K562 (cell line): ENCODE data around the gene ZDHHC14. TPM values are rescaled to one million over a fixed set of nuclear protein-coding genes. Genes with fewer than 3 reads are reported as not detected.

ENCODE experiments used
- ATF1 ChIP-seq, 2 experiments: fragments of 450-650 bp in 1 of 2; IDR thresholded peaks; 2 replicates each; pipeline ENCODE4 v1.6.1; 2016; ENCODE audit warnings: missing compliant biosample characterization in 1 of 2, missing genetic modification characterization in 1 of 2
- DMBX1 ChIP-seq: fragments of 250-450 bp; sonication (Bioruptor Pico); IDR thresholded peaks from 2 replicates; pipeline ENCODE4 v1.8.0; 2022; ENCODE audit warnings: inconsistent platforms, mild to moderate bottlenecking, moderate library complexity, borderline replicate concordance
- E2F3 ChIP-seq: fragments of 250-450 bp; sonication (Bioruptor Pico); IDR thresholded peaks from 2 replicates; pipeline ENCODE4 v1.4.0; 2020; ENCODE audit warnings: mild to moderate bottlenecking
- FOSL1 ChIP-seq: fragments of 200-800 bp; sonication (Bioruptor generic); conservative IDR thresholded peaks from 2 replicates; pipeline ENCODE4 v1.6.1; 2016; ENCODE audit warnings: missing genetic modification characterization, missing compliant biosample characterization
- FOXP1 ChIP-seq: sonication (generic); formaldehyde crosslinking; IDR thresholded peaks from 2 replicates; pipeline ENCODE4 v1.8.0; 2022; ENCODE audit warnings: mild to moderate bottlenecking, missing genetic modification reagents
- ILK ChIP-seq: fragments of 450-650 bp; IDR thresholded peaks from 2 replicates; pipeline ENCODE4 v1.6.1; 2016; ENCODE audit warnings: missing genetic modification characterization, low read depth, mild to moderate bottlenecking, missing compliant biosample characterization, moderate library complexity, borderline replicate concordance
- KDM2B ChIP-seq: fragments of 250-450 bp; sonication (Bioruptor Pico); IDR thresholded peaks from 2 replicates; pipeline ENCODE4 v1.8.0; 2021; ENCODE audit warnings: mild to moderate bottlenecking, moderate library complexity
- KDM4B ChIP-seq, 2 experiments: fragments of 450-650 bp in 1 of 2; sonication (generic) in 1 of 2; IDR thresholded peaks; 2 replicates each; pipeline ENCODE4 v1.6.1; 2016 to 2017; ENCODE audit warnings: borderline replicate concordance in 2 of 2, antibody characterized with exemption in 1 of 2, low read depth in 1 of 2, mild to moderate bottlenecking in 1 of 2
- MAZ ChIP-seq, 2 experiments: fragments of 450-650 bp in 1 of 2; sonication (generic) in 1 of 2; formaldehyde crosslinking; IDR thresholded peaks in 1 of 2; conservative IDR thresholded peaks in 1 of 2; 2 replicates each; pipeline versions ENCODE4 v1.4.0 to v1.5.0; 2020; ENCODE audit warnings: mild to moderate bottlenecking in 1 of 2, missing genetic modification reagents in 1 of 2
- NCOA2 ChIP-seq, 2 experiments: fragments of 450-650 bp; IDR thresholded peaks; 2 replicates each; pipeline ENCODE4 v1.6.1; 2018; ENCODE audit warnings: mild to moderate bottlenecking in 2 of 2, moderate library complexity in 1 of 2; ENCODE audit not compliant: partially characterized antibody in 2 of 2
- PYGO2 ChIP-seq: fragments of 450-650 bp; IDR thresholded peaks from 2 replicates; pipeline ENCODE4 v1.6.1; 2016; ENCODE audit warnings: mild to moderate bottlenecking, missing genetic modification characterization, moderate library complexity, missing compliant biosample characterization
- RAD21 ChIP-seq, 2 experiments: fragments of 250-450 bp in 1 of 2; fragments of 450-650 bp in 1 of 2; sonication (Bioruptor Pico) in 1 of 2; formaldehyde crosslinking in 1 of 2; IDR thresholded peaks in 1 of 2; conservative IDR thresholded peaks in 1 of 2; 2 replicates each; pipeline versions ENCODE4 v1.4.0 to v1.8.0; 2020 to 2022; ENCODE audit warnings: mild to moderate bottlenecking in 2 of 2, moderate library complexity in 1 of 2
- RBBP5 ChIP-seq: fragments of 200-600 bp; sonication (generic); IDR thresholded peaks from 2 replicates; pipeline ENCODE4 v1.6.1; 2012; ENCODE audit warnings: borderline replicate concordance, mild to moderate bottlenecking, low read length, control low read depth, inconsistent platforms; ENCODE audit not compliant: insufficient read depth, poor library complexity, severe bottlenecking
- RFX7 ChIP-seq: fragments of 250-450 bp; sonication (Bioruptor Pico); IDR thresholded peaks from 2 replicates; pipeline ENCODE4 v1.5.1; 2021; ENCODE audit warnings: mild to moderate bottlenecking
- SMAD1 ChIP-seq: fragments of 150-350 bp; IDR thresholded peaks from 2 replicates; pipeline ENCODE4 v1.6.1; 2014; ENCODE audit warnings: low read length, low read depth; ENCODE audit not compliant: partially characterized antibody
- SP1 ChIP-seq: sonication (generic); formaldehyde crosslinking; IDR thresholded peaks from 2 replicates; pipeline ENCODE4 v1.8.1; 2022; ENCODE audit warnings: mild to moderate bottlenecking, missing genetic modification reagents
- TBL1XR1 ChIP-seq, 2 experiments: IDR thresholded peaks; 2 replicates each; pipeline ENCODE4 v1.6.1; 2012; ENCODE audit warnings: improper control_type of control experiment in 2 of 2, low read length in 2 of 2, mild to moderate bottlenecking in 1 of 2
- TEAD2 ChIP-seq: fragments of 450-650 bp; IDR thresholded peaks from 2 replicates; pipeline ENCODE4 v1.6.1; 2016; ENCODE audit warnings: missing genetic modification characterization, control low read depth, missing compliant biosample characterization
- polyA plus RNA-seq, 8 experiments: library from polyadenylated mRNA; depleted of rRNA in 4 of 8; stranded (reverse) in 5 of 8; unstranded in 3 of 8; fragments of >200 nt; fragmentation: Nextera tagmentation in 2 of 8; fragmentation: Illumina TruSeq in 1 of 8; extraction: Ambion mirVana in 2 of 8; extraction: Trizol in 1 of 8; gene quantifications; 2 replicates each; pipeline versions ENCODE4 v1.2.1 to v1.2.3, GENCODE V29; 2011 to 2014; ENCODE audit warnings: inconsistent platforms in 1 of 8, missing spikeins in 1 of 8
- total RNA-seq, 7 experiments: library from RNA; depleted of rRNA in 6 of 7; stranded (reverse); fragments of >200 nt in 6 of 7; fragmentation: Illumina TruSeq in 2 of 7; extraction: Trizol in 2 of 7; gene quantifications; 2 replicates each; pipeline versions ENCODE4 v1.2.1 to v1.2.3, GENCODE V29; 2011 to 2021; ENCODE audit warnings: low replicate concordance in 1 of 7
- TF ChIP-seq, protein P1 (sequence below): fragments of 450-650 bp; IDR thresholded peaks from 2 replicates; pipeline ENCODE4 v1.6.1; 2016; ENCODE audit warnings: borderline replicate concordance
- TF ChIP-seq, protein P2 (sequence below): sonication (generic); formaldehyde crosslinking; IDR thresholded peaks from 2 replicates; pipeline ENCODE4 v1.8.1; 2023; ENCODE audit warnings: mild to moderate bottlenecking, missing genetic modification reagents
- TF ChIP-seq, protein P3 (sequence below): sonication (generic); formaldehyde crosslinking; IDR thresholded peaks from 2 replicates; pipeline ENCODE4 v1.9.0; 2022; ENCODE audit warnings: mild to moderate bottlenecking, missing genetic modification reagents

Gene ZDHHC14
- total and polyA plus RNA-seq, 9 of the 15 experiments (the other 6 are each of a cell fraction or from before 2014, with no cell fraction given): 0.92 to 23.1 (median 13.8) TPM

DNA sequence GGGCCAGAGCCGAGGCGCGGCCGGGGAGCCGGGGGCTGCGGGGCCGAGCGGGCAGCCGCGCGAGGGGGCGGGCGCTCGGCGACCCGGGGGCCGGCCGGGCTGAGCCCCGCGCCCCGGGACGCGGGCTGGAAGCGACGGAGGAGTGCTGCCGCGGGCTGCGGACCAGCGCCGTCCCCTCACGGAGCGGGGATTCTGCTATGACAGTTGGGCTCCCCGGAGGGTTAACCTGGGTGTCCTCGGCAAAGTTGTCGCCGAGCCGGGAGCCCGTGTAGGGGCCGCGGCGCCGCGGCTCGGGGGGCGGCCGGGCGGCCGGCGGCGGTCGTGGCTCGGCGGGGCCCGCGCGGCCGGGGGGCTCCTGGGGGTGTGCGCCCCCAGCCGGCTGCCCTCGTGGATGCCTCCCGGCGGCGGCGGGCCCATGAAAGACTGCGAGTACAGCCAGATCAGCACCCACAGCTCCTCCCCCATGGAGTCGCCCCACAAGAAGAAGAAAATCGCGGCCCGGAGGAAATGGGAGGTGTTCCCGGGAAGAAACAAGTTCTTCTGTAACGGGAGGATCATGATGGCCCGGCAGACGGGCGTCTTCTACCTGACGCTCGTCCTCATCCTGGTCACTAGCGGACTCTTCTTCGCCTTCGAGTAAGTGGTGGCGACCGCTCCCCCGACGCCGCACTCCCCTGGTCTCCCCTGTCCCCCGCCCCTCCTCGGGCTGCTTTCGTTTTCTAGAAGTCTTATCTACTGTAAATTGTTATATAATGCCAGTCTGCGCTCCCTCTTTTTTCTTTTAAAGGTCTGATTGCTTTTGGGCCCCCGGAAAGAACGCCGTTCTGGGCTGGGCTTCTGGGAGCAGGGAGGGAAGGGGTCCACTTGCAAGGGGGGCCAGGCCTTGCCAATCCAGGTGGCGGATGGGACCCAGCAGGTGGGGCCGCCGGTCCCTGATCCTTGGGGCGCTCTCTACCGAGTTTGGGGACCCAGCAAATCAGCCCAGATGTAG lies 936 bp downstream of the ZDHHC14 start (continued):
- TF ChIP-seq, protein P1, sequence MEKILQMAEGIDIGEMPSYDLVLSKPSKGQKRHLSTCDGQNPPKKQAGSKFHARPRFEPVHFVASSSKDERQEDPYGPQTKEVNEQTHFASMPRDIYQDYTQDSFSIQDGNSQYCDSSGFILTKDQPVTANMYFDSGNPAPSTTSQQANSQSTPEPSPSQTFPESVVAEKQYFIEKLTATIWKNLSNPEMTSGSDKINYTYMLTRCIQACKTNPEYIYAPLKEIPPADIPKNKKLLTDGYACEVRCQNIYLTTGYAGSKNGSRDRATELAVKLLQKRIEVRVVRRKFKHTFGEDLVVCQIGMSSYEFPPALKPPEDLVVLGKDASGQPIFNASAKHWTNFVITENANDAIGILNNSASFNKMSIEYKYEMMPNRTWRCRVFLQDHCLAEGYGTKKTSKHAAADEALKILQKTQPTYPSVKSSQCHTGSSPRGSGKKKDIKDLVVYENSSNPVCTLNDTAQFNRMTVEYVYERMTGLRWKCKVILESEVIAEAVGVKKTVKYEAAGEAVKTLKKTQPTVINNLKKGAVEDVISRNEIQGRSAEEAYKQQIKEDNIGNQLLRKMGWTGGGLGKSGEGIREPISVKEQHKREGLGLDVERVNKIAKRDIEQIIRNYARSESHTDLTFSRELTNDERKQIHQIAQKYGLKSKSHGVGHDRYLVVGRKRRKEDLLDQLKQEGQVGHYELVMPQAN: peak; percentile 37; the same call in 1 of the 2 replicates
- TF ChIP-seq RAD21 (CRISPR knock-in tag; conservative IDR thresholded peaks at IDR 0.05 in 1 of 2, IDR thresholded peaks at IDR 0.05 in 1 of 2): peak; percentile 9 to 12; a peak in 2 of 4 replicates
- no peak for TF ChIP-seq TEAD2 (tag)
- no peak for TF ChIP-seq PYGO2 (tag)
- TF ChIP-seq, protein P2, sequence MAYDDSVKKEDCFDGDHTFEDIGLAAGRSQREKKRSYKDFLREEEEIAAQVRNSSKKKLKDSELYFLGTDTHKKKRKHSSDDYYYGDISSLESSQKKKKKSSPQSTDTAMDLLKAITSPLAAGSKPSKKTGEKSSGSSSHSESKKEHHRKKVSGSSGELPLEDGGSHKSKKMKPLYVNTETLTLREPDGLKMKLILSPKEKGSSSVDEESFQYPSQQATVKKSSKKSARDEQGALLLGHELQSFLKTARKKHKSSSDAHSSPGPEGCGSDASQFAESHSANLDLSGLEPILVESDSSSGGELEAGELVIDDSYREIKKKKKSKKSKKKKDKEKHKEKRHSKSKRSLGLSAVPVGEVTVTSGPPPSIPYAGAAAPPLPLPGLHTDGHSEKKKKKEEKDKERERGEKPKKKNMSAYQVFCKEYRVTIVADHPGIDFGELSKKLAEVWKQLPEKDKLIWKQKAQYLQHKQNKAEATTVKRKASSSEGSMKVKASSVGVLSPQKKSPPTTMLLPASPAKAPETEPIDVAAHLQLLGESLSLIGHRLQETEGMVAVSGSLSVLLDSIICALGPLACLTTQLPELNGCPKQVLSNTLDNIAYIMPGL: no peak
- TF ChIP-seq FOXP1 (CRISPR knock-in tag): no peak
- TF ChIP-seq KDM4B (IDR thresholded peaks at IDR 0.05; ENCODE audit: borderline replicate concordance in 2 of 2, low read depth in 1 of 2): 0 out of 4 replicates have a peak, but pooled peaks of 1 of the 2 experiments have one; percentile 36
- TF ChIP-seq ILK: no peak
- peak in 1 of 2 experiments; percentile 7; a peak in 1 of 4 replicates for TF ChIP-seq TBL1XR1 (IDR thresholded peaks at IDR 0.05; ENCODE audit: low read length in 2 of 2)
- TF ChIP-seq RBBP5: peak; percentile 81
- TF ChIP-seq MAZ (CRISPR knock-in tag; conservative IDR thresholded peaks at IDR 0.05 in 1 of 2, IDR thresholded peaks at IDR 0.05 in 1 of 2): no peak; a peak in 1 of 4 replicates
- TF ChIP-seq SP1 (CRISPR knock-in tag): no peak
- no peak for TF ChIP-seq E2F3 (CRISPR knock-in tag)
- TF ChIP-seq FOSL1 (tag): peak; percentile 42; the same call in 1 of the 2 replicates
- TF ChIP-seq SMAD1: no peak
- TF ChIP-seq ATF1 (CRISPR knock-in tag; IDR thresholded peaks at IDR 0.05): no peak
- no peak for TF ChIP-seq ATF1 (tag; IDR thresholded peaks at IDR 0.05)
- TF ChIP-seq DMBX1 (CRISPR knock-in tag): no peak
- TF ChIP-seq, protein P3, sequence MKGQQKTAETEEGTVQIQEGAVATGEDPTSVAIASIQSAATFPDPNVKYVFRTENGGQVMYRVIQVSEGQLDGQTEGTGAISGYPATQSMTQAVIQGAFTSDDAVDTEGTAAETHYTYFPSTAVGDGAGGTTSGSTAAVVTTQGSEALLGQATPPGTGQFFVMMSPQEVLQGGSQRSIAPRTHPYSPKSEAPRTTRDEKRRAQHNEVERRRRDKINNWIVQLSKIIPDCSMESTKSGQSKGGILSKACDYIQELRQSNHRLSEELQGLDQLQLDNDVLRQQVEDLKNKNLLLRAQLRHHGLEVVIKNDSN (CRISPR knock-in tag): no peak
- TF ChIP-seq KDM2B: 0 out of 2 replicates have a peak, but pooled peaks have one; percentile 35
- TF ChIP-seq RFX7 (CRISPR knock-in tag): no peak
- TF ChIP-seq NCOA2 (IDR thresholded peaks at IDR 0.05; ENCODE audit: partially characterized antibody in 2 of 2): no peak
